Breast epithelium (tissue), 4 donors: Measurements from ENCODE around the gene CYB561. TPM values are rescaled to one million over a fixed set of nuclear protein-coding genes. Genes with fewer than 3 reads are reported as not detected.

Experiments
- DNase-seq, 2 donors: peaks; one replicate each; pipeline ENCODE4 v3.0.0-alpha.2; 2019; ENCODE audit warnings: low spot score in 2 of 2
- H3K27ac ChIP-seq, 2 donors: fragments of 200-600 bp; sonication (generic) in 1 of 2; one replicate each; pipeline ENCODE4 v1.5.1; 2016 to 2019; ENCODE audit warnings: mild to moderate bottlenecking in 1 of 2
- H3K27me3 ChIP-seq, 2 donors: fragments of 200-600 bp; sonication (generic) in 1 of 2; one replicate each; pipeline versions ENCODE4 v1.5.1 to v1.6.0; 2017 to 2019; ENCODE audit warnings: control low read depth in 1 of 2, mild to moderate bottlenecking in 1 of 2
- H3K36me3 ChIP-seq: fragments of 200-600 bp; one replicate; pipeline ENCODE4 v1.5.1; 2019
- H3K4me1 ChIP-seq, 2 donors: fragments of 200-600 bp; sonication (generic); one replicate each; pipeline ENCODE4 v1.5.1; 2016 to 2019; ENCODE audit warnings: control low read depth in 1 of 2
- H3K4me3 ChIP-seq, 3 donors: fragments of 200-600 bp; sonication (generic); 1 replicate in 2 of 3; 2 replicates in 1 of 3; pipeline ENCODE4 v1.5.1; 2016 to 2019; ENCODE audit warnings: mild to moderate bottlenecking in 3 of 3, moderate library complexity in 2 of 3
- H3K9me3 ChIP-seq, 2 donors: fragments of 200-600 bp; sonication (generic) in 1 of 2; one replicate each; pipeline ENCODE4 v1.5.1; 2016 to 2019; ENCODE audit warnings: control low read depth in 1 of 2
- POLR2A ChIP-seq: fragments of 450-650 bp; IDR thresholded peaks from one replicate; pipeline ENCODE4 v1.6.1; 2016; ENCODE audit warnings: antibody characterized with exemption, mild to moderate bottlenecking, moderate library complexity
- POLR2AphosphoS5 ChIP-seq, 3 donors: sonication (generic); formaldehyde crosslinking; IDR thresholded peaks; one replicate each; pipeline ENCODE4 v1.6.1; 2017; ENCODE audit warnings: antibody characterized with exemption in 3 of 3
- intact Hi-C: fragments of 100-400 bp; cut with DNase I; formaldehyde crosslinking; loops from one replicate; pipeline ENCODE4 v1.15.1; 2023; ENCODE audit warnings: low total_unique reads
- total RNA-seq, 3 donors: library from RNA; depleted of rRNA; stranded (reverse); fragments of >200 nt; gene quantifications; one replicate each; pipeline ENCODE4 v1.1.0, GENCODE V29; 2016
- TF ChIP-seq, protein P1 (sequence below), 3 donors: fragments of 450-650 bp; IDR thresholded peaks; one replicate each; pipeline ENCODE4 v1.5.1; 2016 to 2017; ENCODE audit warnings: antibody characterized with exemption in 3 of 3, mild to moderate bottlenecking in 3 of 3, moderate library complexity in 3 of 3

The CYB561 gene, protein sequence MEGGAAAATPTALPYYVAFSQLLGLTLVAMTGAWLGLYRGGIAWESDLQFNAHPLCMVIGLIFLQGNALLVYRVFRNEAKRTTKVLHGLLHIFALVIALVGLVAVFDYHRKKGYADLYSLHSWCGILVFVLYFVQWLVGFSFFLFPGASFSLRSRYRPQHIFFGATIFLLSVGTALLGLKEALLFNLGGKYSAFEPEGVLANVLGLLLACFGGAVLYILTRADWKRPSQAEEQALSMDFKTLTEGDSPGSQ
- total RNA-seq: 10 to 100 TPM; 14.6 to 52.4 (median 43.3) TPM

DNA sequence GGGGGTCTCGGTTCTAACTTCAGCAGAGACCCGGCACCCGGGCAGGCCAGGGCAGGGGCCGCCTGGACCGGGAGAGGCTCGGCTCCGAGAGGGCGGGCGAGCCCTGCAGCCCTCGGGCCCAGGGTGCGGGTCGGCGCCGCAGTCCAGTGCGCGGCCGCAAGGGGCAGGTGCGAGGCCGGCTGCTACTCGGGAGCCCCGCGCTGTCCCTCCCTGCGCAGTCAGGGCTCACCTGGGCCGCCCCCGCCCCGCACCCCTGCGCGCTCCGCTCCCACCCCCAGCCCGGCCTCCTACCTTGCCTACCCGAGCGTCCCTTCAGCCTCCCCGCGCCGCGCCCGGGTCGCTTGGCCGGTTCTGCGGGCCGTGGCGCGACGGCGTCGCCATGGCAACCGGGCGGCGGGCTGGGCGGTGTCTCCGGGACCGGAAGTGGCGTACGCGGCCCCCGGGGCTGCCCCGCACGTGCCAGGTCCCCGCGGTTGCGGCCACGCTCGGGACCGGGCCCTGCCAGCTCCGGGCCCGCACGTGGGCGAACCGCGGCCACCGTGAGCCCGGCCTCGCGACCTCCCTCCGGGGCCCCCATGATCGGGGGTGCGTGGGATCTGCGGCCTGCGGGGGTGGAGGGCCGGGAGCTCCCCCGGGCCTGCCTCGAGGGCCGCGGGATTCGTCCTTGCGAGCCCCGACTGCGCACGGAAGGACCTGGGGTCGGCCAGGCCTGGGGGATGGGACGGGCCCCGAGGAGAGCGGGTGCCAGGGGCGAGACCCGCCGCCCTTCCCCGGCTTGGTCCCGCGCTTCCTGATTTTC, at the start of gene CYB561:
Gene CYB561, minus strand, starts transcription at position 353 of the 799 bp plus-strand sequence. CDS start 8,759 bp downstream, outside the sequence.
- H3K27me3 ChIP-seq: no peaks in the 10 kb centered on the region
- DNase-seq: peak; percentile 78 to 87
- H3K9me3 ChIP-seq: no peaks in the 10 kb centered on the region
- peak within 1 kb of the TSS; percentile 58 to 79 (median 73) for H3K4me3 ChIP-seq
- peak within 1 kb of the TSS; percentile 97 to 98 for H3K27ac ChIP-seq
- H3K36me3 ChIP-seq: no peaks in the 10 kb centered on the region
- intact Hi-C loops: no loop called here
- TF ChIP-seq POLR2A (no peak), POLR2AphosphoS5 (IDR thresholded peaks at IDR 0.05) (peak in 2 of 3 donors; percentile 17 to 34)
- TF ChIP-seq, protein P1, sequence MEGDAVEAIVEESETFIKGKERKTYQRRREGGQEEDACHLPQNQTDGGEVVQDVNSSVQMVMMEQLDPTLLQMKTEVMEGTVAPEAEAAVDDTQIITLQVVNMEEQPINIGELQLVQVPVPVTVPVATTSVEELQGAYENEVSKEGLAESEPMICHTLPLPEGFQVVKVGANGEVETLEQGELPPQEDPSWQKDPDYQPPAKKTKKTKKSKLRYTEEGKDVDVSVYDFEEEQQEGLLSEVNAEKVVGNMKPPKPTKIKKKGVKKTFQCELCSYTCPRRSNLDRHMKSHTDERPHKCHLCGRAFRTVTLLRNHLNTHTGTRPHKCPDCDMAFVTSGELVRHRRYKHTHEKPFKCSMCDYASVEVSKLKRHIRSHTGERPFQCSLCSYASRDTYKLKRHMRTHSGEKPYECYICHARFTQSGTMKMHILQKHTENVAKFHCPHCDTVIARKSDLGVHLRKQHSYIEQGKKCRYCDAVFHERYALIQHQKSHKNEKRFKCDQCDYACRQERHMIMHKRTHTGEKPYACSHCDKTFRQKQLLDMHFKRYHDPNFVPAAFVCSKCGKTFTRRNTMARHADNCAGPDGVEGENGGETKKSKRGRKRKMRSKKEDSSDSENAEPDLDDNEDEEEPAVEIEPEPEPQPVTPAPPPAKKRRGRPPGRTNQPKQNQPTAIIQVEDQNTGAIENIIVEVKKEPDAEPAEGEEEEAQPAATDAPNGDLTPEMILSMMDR (IDR thresholded peaks at IDR 0.05): peak in 2 of 3 donors; percentile 23 to 46
- H3K4me1 ChIP-seq: peaks cover 9 to 21% of the 10 kb centered on the region in 2 donors

DNA sequence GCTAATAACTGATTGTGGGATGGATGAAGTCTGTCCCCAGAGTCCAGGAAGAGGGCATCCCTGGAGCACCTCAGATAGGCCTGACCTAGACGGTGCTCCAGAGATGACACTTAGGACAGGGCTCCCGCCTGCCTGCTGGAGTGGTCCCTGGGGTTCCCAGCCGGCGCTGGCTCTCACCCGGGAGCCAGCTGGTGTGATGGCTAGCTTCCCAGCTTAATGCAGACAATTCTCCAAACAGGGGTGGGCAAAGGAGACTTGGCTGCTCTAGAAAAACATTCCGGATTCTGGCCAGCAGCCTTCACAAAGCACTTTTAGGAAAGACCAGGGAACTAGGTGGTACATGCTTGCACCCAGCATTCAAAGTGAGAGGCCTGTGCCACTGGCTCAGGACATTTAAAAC, 49.4 kb upstream of the CYB561 start:
- DNase-seq: no peak
- no peaks in the 10 kb centered on the region for H3K4me1 ChIP-seq
- no peaks in the 10 kb centered on the region for H3K36me3 ChIP-seq
- intact Hi-C loops: no loop called here
- H3K4me3 ChIP-seq: no peak overlapping the region
- H3K27ac ChIP-seq: no peak overlapping the region
- TF ChIP-seq POLR2AphosphoS5 (IDR thresholded peaks at IDR 0.05) (no peak), POLR2A (no peak)
- TF ChIP-seq, protein P1 (IDR thresholded peaks at IDR 0.05): no peak
- no peaks in the 10 kb centered on the region for H3K27me3 ChIP-seq
- no peaks in the 10 kb centered on the region for H3K9me3 ChIP-seq

DNA sequence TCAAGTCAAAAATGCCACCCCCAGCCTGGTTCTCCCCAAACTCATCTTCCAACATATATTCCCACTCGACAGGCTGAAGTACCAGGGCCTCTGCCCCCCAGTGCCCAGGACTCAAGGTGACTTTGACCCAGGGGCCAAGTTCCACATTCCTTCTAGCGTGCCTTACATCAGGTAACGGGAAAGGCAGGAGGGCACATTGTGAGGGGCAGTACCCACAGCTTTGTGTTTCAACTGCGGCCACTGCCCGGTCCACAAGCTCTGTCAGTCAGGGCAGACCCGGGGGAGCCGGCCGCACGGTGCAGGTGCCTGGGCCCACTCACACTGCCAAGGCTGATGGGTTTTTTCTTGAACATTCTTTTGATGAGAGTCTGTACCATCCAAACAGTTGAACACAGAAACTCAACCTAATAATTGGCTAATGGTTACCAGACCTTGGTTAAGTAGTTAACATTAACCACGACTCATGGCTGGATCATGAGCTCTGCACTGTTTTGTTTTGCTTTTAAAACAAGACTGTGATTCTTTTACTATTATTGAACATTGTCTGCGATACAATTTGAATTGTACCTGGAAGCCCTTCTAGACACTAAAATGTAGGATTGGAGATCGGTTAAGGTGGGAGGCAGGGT, 48.3 kb upstream of the CYB561 start:
- TF ChIP-seq POLR2A (no peak), POLR2AphosphoS5 (IDR thresholded peaks at IDR 0.05) (no peak)
- TF ChIP-seq, protein P1 (IDR thresholded peaks at IDR 0.05): no peak
- Histone ChIP-seq H3K27me3 (no peaks in the 10 kb centered on the region), H3K9me3 (no peaks in the 10 kb centered on the region), H3K36me3 (no peaks in the 10 kb centered on the region), H3K4me1 (no peaks in the 10 kb centered on the region), H3K27ac (no peak overlapping the region), H3K4me3 (no peak overlapping the region)
- DNase-seq: no peak
- intact Hi-C loops: no loop called here

DNA sequence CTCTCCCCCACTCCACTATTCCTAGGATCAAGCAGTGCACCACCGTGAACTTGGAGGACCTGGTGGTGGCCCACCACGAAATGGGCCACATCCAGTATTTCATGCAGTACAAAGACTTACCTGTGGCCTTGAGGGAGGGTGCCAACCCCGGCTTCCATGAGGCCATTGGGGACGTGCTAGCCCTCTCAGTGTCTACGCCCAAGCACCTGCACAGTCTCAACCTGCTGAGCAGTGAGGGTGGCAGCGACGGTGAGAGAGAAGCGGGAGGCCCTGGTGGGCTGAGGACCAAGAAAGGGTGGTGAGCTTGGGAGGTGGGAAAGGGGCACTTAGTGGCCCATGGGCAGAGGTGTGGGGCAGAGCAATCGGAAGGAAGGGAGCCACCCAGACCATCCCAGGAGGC, 47.3 kb upstream of the CYB561 start:
- intact Hi-C loops: no loop called here
- Histone ChIP-seq H3K27me3 (no peaks in the 10 kb centered on the region), H3K4me3 (no peak overlapping the region), H3K36me3 (no peaks in the 10 kb centered on the region), H3K27ac (no peak overlapping the region), H3K4me1 (no peaks in the 10 kb centered on the region), H3K9me3 (no peaks in the 10 kb centered on the region)
- no peak for DNase-seq
- TF ChIP-seq, protein P1 (IDR thresholded peaks at IDR 0.05): no peak
- no peak for TF ChIP-seq POLR2A
- no peak for TF ChIP-seq POLR2AphosphoS5 (IDR thresholded peaks at IDR 0.05)
